Heart left ventricle (tissue), 13 donors: ENCODE measurements around the gene CCDC24.

Experiments used
- CTCF ChIP-seq, 12 donors: fragments of 200-600 bp; sonication (generic) in 4 of 12; IDR thresholded peaks; one replicate each; pipeline versions ENCODE4 v1.5.0 to v1.8.0; 2018 to 2022; ENCODE audit warnings: antibody characterized with exemption in 12 of 12, mild to moderate bottlenecking in 5 of 12
- POLR2A ChIP-seq, 2 donors: fragments of 450-650 bp; IDR thresholded peaks; one replicate each; pipeline ENCODE4 v1.6.1; 2017; ENCODE audit warnings: antibody characterized with exemption in 2 of 2, mild to moderate bottlenecking in 2 of 2, moderate library complexity in 2 of 2
- donor health status: ischemic (EF 13 %, LVEDD 7.1; RV severe dilation, severe dysfunction).
- donor health status: DM: no; HTN: yes; CAD: no.
- donor health status: DM: no; HTN: no; CAD: no.
- donor health status: ischemic (EF 25% LVEDD 6.9; RV normal size, moderate dysfunction).
- donor health status: ischemic (EF 25% LVEDD 5.7; RV mildly dilated, moderate dysfunction).
- donor health status: ischemic (EF 35%, LVEDD 5.7; RV mildly dilated, moderate dysfunction).
- donor health status: nonischemic (EF 11% LVEDD 7.7; RV severe dilation, severe dysfunction).
- donor health status: DM: yes; HTN: yes; CAD: no.
- donor health status: PGD.
- donor health status: ischemic (EF 29% LVEDD 5.4; RV normal size, mild dysfunction).
- donor health status: nonischemic (EF 23%, LVEDD 6.1; RV moderate dilation, normal function).

- TF ChIP-seq POLR2A (IDR thresholded peaks at IDR 0.05) (no peak), CTCF (IDR thresholded peaks at IDR 0.05) (no peak)
These were observed 33.6 kb downstream of the CCDC24 start for GRCh38 chr1:44024903-44025525.
